GM19239 (cell line): ENCODE results near the gene SSTR3.

Experiments
- DNase-seq: peaks from one replicate; pipeline ENCODE4 v3.0.0; 2011; ENCODE audit warnings: low spot score; ENCODE audit not compliant: insufficient read length
- FAIRE-seq: peaks from 2 replicates; lab custom pipeline; 2011; peaks lifted over from hg19 to GRCh38; lab: Jason Lieb, UNC

Gene SSTR3

GRCh38 chr22:37229805-37230672, 17.8 kb upstream of the SSTR3 start:
- peak; percentile 83 for DNase-seq
- no peak for FAIRE-seq

GRCh38 chr22:37229012-37229804, 16.9 kb upstream of the SSTR3 start:
- FAIRE-seq = peak; percentile 89
- DNase-seq = no peak

- no peak for DNase-seq
- FAIRE-seq = no peak
Observed at GRCh38 chr22:37228106-37229011, 16.1 kb upstream of the SSTR3 start.

- FAIRE-seq = no peak
- no peak for DNase-seq
Observed at GRCh38 chr22:37226514-37226913, 14.2 kb upstream of the SSTR3 start.

GRCh38 chr22:37226087-37226486, 13.8 kb upstream of the SSTR3 start:
- no peak for FAIRE-seq
- no peak for DNase-seq

GRCh38 chr22:37225481-37225880, 13.2 kb upstream of the SSTR3 start:
- FAIRE-seq (peak; percentile 80), DNase-seq (no peak)

- DNase-seq = no peak
- no peak for FAIRE-seq
Observed at GRCh38 chr22:37224757-37225420, 12.6 kb upstream of the SSTR3 start.

GRCh38 chr22:37223965-37224551, 11.8 kb upstream of the SSTR3 start:
- DNase-seq (no peak), FAIRE-seq (peak; percentile 99)

- DNase-seq (no peak), FAIRE-seq (peak; percentile 94)
Observed at GRCh38 chr22:37222440-37222971, 10.2 kb upstream of the SSTR3 start.

GRCh38 chr22:37221424-37222333, 9.4 kb upstream of the SSTR3 start:
- FAIRE-seq (peak; percentile 18), DNase-seq (no peak)

- DNase-seq (no peak), FAIRE-seq (peak; percentile 82)
Observed at GRCh38 chr22:37220543-37220981, 8.3 kb upstream of the SSTR3 start.

GRCh38 chr22:37219533-37219932, 7.3 kb upstream of the SSTR3 start:
- DNase-seq (no peak), FAIRE-seq (no peak)

GRCh38 chr22:37218771-37219411, 6.6 kb upstream of the SSTR3 start:
- FAIRE-seq (peak; percentile 100), DNase-seq (peak; percentile 80)

- FAIRE-seq = no peak
- DNase-seq = no peak
Observed at GRCh38 chr22:37218399-37218770, 6.1 kb upstream of the SSTR3 start.

- DNase-seq (no peak), FAIRE-seq (no peak)
Observed at GRCh38 chr22:37215890-37216289, 3.6 kb upstream of the SSTR3 start.

GRCh38 chr22:37214731-37215030, 2.4 kb upstream of the SSTR3 start:
- FAIRE-seq = no peak

GRCh38 chr22:37213941-37214730, 1.9 kb upstream of the SSTR3 start:
- DNase-seq = no peak
- no peak for FAIRE-seq

More at GRCh38 chr22:37214731-37215030, 2.4 kb upstream of the SSTR3 start:
- DNase-seq = no peak
